GM19463 (cell line): Measurements from ENCODE around the gene MMP3.
"Not testable (repeated sequence)": the region's sequence is repeated elsewhere in the genome, so short reads cannot be mapped to it uniquely, and the experiment has no call there.

ENCODE experiments used
- ATAC-seq: cut with Tn5 transposase; IDR thresholded peaks from one replicate; pipeline ENCODE4 v1.9.1; 2021; ENCODE audit warnings: mild to moderate bottlenecking, moderate library complexity; ENCODE audit not compliant: unreplicated experiment

MMP3 gene

GRCh38 chr11:102843489-102843888 lies at the start of gene MMP3:
Gene MMP3, minus strand, starts transcription at chr11:102843609. Its CDS starts 63 bp downstream, at chr11:102843546.
- ATAC-seq: no peak

- ATAC-seq: no peak
Measured at GRCh38 chr11:102891736-102892135, 48.3 kb upstream of the MMP3 start.

- no peak for ATAC-seq
Measured at GRCh38 chr11:102886999-102887398, 43.6 kb upstream of the MMP3 start.

- peak; percentile 3 for ATAC-seq
Measured at GRCh38 chr11:102883141-102883540, 39.7 kb upstream of the MMP3 start.

GRCh38 chr11:102882389-102883024 lies 39.1 kb upstream of the MMP3 start:
- ATAC-seq: peak; percentile 80

- no peak for ATAC-seq
Measured at GRCh38 chr11:102879801-102880200, 36.4 kb upstream of the MMP3 start.

- ATAC-seq: no peak
Measured at GRCh38 chr11:102878595-102878994, 35.2 kb upstream of the MMP3 start.

- ATAC-seq: no peak
Measured at GRCh38 chr11:102874852-102875251, 31.4 kb upstream of the MMP3 start, which contains the start of gene MMP12. Gene MMP12, minus strand, starts transcription at chr11:102874982. Its CDS starts 45 bp downstream, at chr11:102874937.

- not testable (repeated sequence) for ATAC-seq
Measured at GRCh38 chr11:102869354-102869964, 26.1 kb upstream of the MMP3 start.

GRCh38 chr11:102868339-102868738 lies 24.9 kb upstream of the MMP3 start:
- ATAC-seq: no peak

GRCh38 chr11:102864724-102865123 lies 21.3 kb upstream of the MMP3 start:
- no peak for ATAC-seq

GRCh38 chr11:102853956-102854355 lies 10.5 kb upstream of the MMP3 start:
- ATAC-seq: no peak

GRCh38 chr11:102853055-102853454 lies 9.6 kb upstream of the MMP3 start:
- ATAC-seq: no peak

GRCh38 chr11:102850973-102851745 lies 7.8 kb upstream of the MMP3 start:
- ATAC-seq: no peak

- no peak for ATAC-seq
Measured at GRCh38 chr11:102849311-102849710, 5.9 kb upstream of the MMP3 start.

- ATAC-seq: no peak
Measured at GRCh38 chr11:102846292-102846691, 2.9 kb upstream of the MMP3 start.

- no peak for ATAC-seq
Measured at GRCh38 chr11:102842930-102843329, 479 bp downstream of the MMP3 start.

- no peak for ATAC-seq
Measured at GRCh38 chr11:102840018-102840417, 3.4 kb downstream of the MMP3 start.

- no peak for ATAC-seq
Measured at GRCh38 chr11:102837646-102838045, 5.8 kb downstream of the MMP3 start.

GRCh38 chr11:102837156-102837555 lies 6.3 kb downstream of the MMP3 start:
- no peak for ATAC-seq

GRCh38 chr11:102836290-102836875 lies 7.0 kb downstream of the MMP3 start:
- ATAC-seq: no peak
